ENCODE data around the gene YPEL2.

- no peak for TF ChIP-seq E2F4 (CRISPR knock-in tag; IDR thresholded peaks at IDR 0.05; ENCODE audit: borderline replicate concordance, low read depth)
- TF ChIP-seq CTCF (IDR thresholded peaks at IDR 0.05) = no peak
- no peak for TF ChIP-seq ZSCAN18 (CRISPR knock-in tag; IDR thresholded peaks at IDR 0.05)
- no peak for TF ChIP-seq E2F5 (CRISPR knock-in tag; IDR thresholded peaks at IDR 0.05)
- TF ChIP-seq ZNF138 (CRISPR knock-in tag; conservative IDR thresholded peaks at IDR 0.05) = no peak
- TF ChIP-seq GRHL2 (CRISPR knock-in tag; IDR thresholded peaks at IDR 0.05; ENCODE audit: insufficient replicate concordance, severe bottlenecking) = no peak
- TF ChIP-seq IRF1 (CRISPR knock-in tag; IDR thresholded peaks at IDR 0.05) = no peak
- no peak for TF ChIP-seq TEAD4 (CRISPR knock-in tag; IDR thresholded peaks at IDR 0.05)
- no peak for TF ChIP-seq CREB1 (CRISPR knock-in tag; IDR thresholded peaks at IDR 0.05)
- TF ChIP-seq EMX1 (CRISPR knock-in tag; IDR thresholded peaks at IDR 0.05) = no peak
- no peak for TF ChIP-seq ZBTB21 (CRISPR knock-in tag; IDR thresholded peaks at IDR 0.05; ENCODE audit: borderline replicate concordance)
These were observed 47.1 kb upstream of the YPEL2 start for GRCh38 chr17:59284317-59284716.

Measured in WTC11 (cell line).